Right atrium auricular region (tissue), 2 donors: ENCODE measurements around the gene CHKA. TPM values are rescaled to one million over a fixed set of nuclear protein-coding genes. Genes with fewer than 3 reads are reported as not detected.

Experiments used
- DNase-seq: peaks from one replicate; pipeline ENCODE4 v3.0.0-alpha.2; 2019; ENCODE audit warnings: low spot score
- H3K27ac ChIP-seq, 2 donors: fragments of 200-600 bp; sonication (generic); 1 replicate in 1 of 2; 2 replicates in 1 of 2; pipeline ENCODE4 v1.5.1; 2016 to 2019
- H3K27me3 ChIP-seq, 2 donors: fragments of 200-600 bp; sonication (generic); one replicate each; pipeline versions ENCODE4 v1.5.1 to v1.6.0; 2017 to 2019
- H3K36me3 ChIP-seq: fragments of 200-600 bp; sonication (generic); one replicate; pipeline ENCODE4 v1.5.1; 2016
- H3K4me1 ChIP-seq, 2 donors: fragments of 200-600 bp; sonication (generic); one replicate each; pipeline versions ENCODE4 v1.5.1 to v1.6.0; 2017 to 2019
- H3K4me3 ChIP-seq, 2 donors: fragments of 200-600 bp; sonication (generic); 1 replicate in 1 of 2; 2 replicates in 1 of 2; pipeline ENCODE4 v1.5.1; 2017 to 2019; ENCODE audit warnings: mild to moderate bottlenecking in 1 of 2, moderate library complexity in 1 of 2
- H3K9me3 ChIP-seq, 2 donors: fragments of 200-600 bp; sonication (generic); one replicate each; pipeline ENCODE4 v1.5.1; 2019
- total RNA-seq, 2 donors: library from RNA; depleted of rRNA; stranded (reverse); fragments of >200 nt; gene quantifications; one replicate each; pipeline ENCODE4 v1.1.0, GENCODE V29; 2016
- TF ChIP-seq, protein P1 (sequence below), 2 donors: fragments of 200-600 bp; sonication (generic); IDR thresholded peaks; one replicate each; pipeline ENCODE4 v1.5.1; 2019; ENCODE audit warnings: antibody characterized with exemption in 2 of 2

CHKA gene
- total RNA-seq, 2 donors from 2014 or later = 6.1 to 10.3 TPM

DNA sequence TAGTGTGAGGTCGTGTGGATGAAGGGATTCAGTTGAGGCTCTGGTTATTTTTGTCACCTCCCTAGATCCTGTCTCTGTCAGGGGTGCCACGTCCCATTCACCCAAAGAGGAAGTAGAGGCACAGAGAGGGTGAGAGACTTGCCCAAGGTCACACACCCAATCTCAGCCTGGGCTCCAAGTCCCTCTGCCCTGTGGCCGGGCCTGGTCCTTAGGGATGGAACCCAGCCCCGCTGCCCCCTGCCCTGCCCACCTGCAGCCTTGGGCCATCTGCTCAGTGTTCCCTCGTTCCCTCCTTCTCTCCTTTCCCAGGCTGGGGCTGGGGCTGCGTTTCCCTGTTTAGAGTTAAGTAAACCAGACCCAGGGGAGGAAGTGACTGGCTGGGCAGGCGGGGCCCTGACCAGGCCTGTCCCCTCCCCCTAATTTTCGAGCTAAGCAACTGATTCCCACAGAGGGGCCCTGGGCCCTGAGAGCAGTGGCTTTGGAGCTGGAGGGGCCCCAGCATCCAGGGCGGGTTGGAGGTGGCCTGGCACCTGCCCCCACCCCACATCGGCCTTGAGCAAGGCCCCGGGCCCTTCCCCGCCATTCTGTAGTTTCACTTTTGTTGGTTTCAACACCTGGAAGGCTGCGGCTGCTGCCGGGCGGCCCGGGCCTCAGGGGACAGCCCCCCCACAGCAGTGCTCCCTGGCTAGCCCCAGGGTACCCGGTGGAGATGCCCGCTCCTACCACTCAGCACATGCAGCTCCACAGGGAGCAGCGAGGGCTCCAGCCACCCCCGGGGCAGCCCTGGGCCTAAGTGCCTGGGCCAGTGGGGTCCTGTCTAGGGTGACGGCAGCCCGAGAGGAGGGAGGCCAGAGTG is 80.9 kb downstream of the CHKA start:
- DNase-seq = peak; percentile 85
- H3K36me3 ChIP-seq = peaks cover 3% of the 10 kb centered on the region
- TF ChIP-seq, protein P1, sequence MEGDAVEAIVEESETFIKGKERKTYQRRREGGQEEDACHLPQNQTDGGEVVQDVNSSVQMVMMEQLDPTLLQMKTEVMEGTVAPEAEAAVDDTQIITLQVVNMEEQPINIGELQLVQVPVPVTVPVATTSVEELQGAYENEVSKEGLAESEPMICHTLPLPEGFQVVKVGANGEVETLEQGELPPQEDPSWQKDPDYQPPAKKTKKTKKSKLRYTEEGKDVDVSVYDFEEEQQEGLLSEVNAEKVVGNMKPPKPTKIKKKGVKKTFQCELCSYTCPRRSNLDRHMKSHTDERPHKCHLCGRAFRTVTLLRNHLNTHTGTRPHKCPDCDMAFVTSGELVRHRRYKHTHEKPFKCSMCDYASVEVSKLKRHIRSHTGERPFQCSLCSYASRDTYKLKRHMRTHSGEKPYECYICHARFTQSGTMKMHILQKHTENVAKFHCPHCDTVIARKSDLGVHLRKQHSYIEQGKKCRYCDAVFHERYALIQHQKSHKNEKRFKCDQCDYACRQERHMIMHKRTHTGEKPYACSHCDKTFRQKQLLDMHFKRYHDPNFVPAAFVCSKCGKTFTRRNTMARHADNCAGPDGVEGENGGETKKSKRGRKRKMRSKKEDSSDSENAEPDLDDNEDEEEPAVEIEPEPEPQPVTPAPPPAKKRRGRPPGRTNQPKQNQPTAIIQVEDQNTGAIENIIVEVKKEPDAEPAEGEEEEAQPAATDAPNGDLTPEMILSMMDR (IDR thresholded peaks at IDR 0.05) = no peak
- no peaks in the 10 kb centered on the region for H3K27me3 ChIP-seq
- no peaks in the 10 kb centered on the region for H3K9me3 ChIP-seq
- H3K4me1 ChIP-seq = peaks cover 0 to 57% of the 10 kb centered on the region in 2 donors
- peak overlapping the region; percentile 84 to 88 for H3K27ac ChIP-seq
- peak overlapping the region; percentile 63 to 72 for H3K4me3 ChIP-seq

DNA sequence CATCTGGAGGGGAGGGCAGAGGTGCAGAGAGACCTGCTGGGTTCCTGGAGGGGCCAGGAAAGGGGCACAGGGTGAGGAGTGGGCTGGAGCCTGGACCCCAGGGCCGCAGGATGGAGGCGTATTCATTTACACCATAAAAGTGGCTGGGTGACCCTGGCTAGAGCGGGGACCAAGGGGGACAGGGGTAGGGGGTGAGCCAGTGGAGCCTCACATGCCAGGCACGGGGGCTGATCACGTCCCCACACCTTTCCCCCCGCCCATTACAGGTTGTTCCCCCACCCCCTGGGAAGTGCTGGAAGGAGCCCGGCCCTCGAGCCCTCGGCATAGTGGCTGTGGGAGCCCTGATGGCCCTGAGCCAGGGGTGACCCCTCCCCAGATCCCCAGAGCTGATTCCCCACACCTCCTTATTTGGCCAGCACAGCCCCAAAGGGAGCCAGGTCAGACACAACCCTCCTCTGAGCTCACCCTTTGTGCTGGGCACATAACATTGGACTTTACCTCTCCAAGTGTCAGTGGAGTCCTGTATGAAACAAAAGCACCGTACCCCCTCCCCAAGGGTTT is 81.6 kb downstream of the CHKA start:
- Histone ChIP-seq H3K4me3 (peak overlapping the region; percentile 63 to 72), H3K27ac (peak overlapping the region; percentile 84 to 88), H3K4me1 (peaks cover 0 to 57% of the 10 kb centered on the region in 2 donors), H3K27me3 (no peaks in the 10 kb centered on the region), H3K36me3 (peaks cover 4% of the 10 kb centered on the region), H3K9me3 (no peaks in the 10 kb centered on the region)
- TF ChIP-seq, protein P1 (IDR thresholded peaks at IDR 0.05) = no peak
- DNase-seq = no peak

DNA sequence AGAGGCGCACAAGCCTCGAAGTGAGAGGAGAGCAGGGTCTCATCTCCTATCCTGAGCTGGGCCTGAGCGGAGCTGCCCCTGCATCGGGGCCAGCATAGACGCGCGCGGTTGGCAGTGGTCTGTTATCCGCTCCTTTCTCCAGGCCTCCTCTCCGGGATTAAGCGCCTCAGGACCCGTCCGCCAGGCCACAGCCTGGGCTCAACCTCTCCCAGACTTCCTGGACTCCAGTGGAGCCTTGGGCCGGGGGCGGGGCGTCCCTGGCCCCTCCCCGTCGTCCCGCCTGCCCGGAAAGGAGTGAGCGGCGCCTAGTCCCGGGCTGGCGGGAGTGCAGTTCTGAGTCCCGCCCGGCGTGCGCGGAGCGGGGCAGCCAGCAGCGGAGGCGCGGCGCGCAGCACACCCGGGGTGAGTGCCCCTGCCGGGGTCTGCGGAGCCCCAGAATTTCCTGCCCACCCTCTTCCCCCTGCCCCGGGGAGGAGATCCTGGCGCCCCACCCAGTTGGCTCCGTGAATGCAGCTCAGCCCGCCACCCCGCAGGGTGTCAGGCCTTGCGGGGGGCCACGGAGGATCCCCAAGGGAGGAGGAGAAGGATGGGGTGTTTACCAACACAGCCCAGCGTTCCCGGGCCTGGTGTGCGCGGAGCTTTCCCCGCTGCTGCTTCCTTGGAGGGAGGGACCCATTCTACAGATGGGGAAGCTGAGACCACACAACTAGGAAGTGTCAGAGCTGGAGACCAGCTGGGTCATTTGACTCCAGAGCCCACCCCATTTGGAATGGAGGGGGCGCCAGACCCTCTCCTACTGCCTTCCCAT is 82.3 kb downstream of the CHKA start, which contains the start of gene TCIRG1:
TCIRG1 (plus strand) TSS at position 308 of the 808 bp plus-strand sequence. CDS start 2,247 bp downstream, outside the sequence.
- TF ChIP-seq, protein P1 (IDR thresholded peaks at IDR 0.05) = no peak
- H3K36me3 ChIP-seq = peaks cover 4% of the 10 kb centered on the region
- H3K4me1 ChIP-seq = peaks cover 0 to 64% of the 10 kb centered on the region in 2 donors
- peak; percentile 91 for DNase-seq
- H3K4me3 ChIP-seq = peak within 1 kb of the TSS; percentile 63 to 72
- H3K27me3 ChIP-seq = no peaks in the 10 kb centered on the region
- H3K27ac ChIP-seq = peak within 1 kb of the TSS; percentile 84 to 88
- H3K9me3 ChIP-seq = no peaks in the 10 kb centered on the region

DNA sequence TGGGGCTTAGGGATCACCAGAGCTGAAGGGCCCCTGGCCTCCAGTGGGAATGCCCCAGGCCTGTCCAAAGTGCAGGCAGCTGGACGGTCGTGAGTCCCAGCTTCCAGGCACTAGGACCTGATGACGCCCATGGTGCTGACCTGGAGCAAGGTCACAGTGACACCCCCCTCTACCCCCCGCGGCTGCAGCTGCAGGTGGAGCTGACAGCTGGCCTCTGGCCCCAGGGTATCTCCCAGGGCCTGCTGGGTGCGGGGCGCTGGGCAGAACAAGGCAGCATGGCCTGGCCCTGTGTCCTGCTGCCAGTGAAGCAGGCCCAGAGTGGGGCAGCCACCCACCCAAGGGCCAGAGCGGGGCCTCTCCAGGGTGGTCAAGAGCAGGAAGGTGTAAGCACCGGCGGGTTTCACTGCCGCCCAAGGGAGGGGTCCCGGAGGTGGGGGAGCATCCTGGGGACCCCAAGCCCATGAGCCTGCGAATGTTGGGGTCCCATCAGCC is 82.9 kb downstream of the CHKA start:
- H3K27ac ChIP-seq = peak overlapping the region; percentile 84 to 88
- H3K4me1 ChIP-seq = peaks cover 0 to 68% of the 10 kb centered on the region in 2 donors
- peak overlapping the region; percentile 63 to 72 for H3K4me3 ChIP-seq
- H3K9me3 ChIP-seq = no peaks in the 10 kb centered on the region
- peaks cover 4% of the 10 kb centered on the region for H3K36me3 ChIP-seq
- no peak for DNase-seq
- H3K27me3 ChIP-seq = no peaks in the 10 kb centered on the region
- TF ChIP-seq, protein P1 (IDR thresholded peaks at IDR 0.05) = no peak

DNA sequence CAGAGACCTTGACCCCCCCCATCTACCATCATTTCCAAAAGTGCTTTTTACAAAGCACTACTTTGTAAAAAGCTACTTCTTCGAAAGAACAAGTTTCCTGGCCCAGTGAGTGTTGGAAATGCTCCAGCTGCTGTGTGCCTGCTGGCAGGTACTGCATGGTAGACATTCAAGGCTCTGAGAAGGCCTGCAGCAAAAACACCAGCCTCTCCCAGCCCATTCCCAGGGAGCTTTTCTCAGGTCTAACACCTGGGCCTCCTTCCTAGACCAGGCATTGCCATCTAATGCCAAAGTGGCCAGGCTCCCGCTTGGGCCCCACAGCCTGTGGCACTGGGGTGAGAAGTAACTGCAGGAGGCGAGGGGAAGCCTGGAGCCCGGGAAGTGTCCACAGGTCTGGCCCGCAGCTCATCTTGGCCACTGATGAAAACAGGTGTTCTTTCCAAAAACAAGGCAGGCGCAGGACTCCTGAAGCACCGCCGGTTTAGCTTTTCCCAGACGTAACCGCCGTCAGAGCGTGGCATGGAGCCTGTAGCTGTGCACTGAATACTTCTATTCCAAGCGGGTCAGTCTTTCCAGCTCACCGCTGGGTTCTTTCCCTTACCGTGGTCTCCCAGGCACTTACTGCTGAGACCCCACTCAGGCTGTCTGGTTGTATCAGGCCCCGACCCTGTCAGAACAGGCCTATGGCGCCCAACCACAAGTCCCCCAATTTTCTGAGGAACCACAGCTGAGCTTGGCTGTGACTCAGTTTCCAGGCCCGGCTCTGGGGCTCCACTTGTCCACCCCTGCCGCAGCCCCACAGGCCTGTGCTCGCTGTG is 83.6 kb downstream of the CHKA start:
- TF ChIP-seq, protein P1 (IDR thresholded peaks at IDR 0.05) = no peak
- Histone ChIP-seq H3K36me3 (peaks cover 4% of the 10 kb centered on the region), H3K9me3 (no peaks in the 10 kb centered on the region), H3K27ac (peak overlapping the region; percentile 84 to 88), H3K27me3 (no peaks in the 10 kb centered on the region), H3K4me1 (peaks cover 0 to 75% of the 10 kb centered on the region in 2 donors), H3K4me3 (no peak overlapping the region)
- DNase-seq = no peak
